Jurkat, Clone E6-1 (cell line): ENCODE results near the gene IFT25.

Experiments
- DNase-seq: peaks from one replicate; pipeline ENCODE4 v3.0.0-alpha.2; 2011; ENCODE audit warnings: low read depth, low spot score
- H3K4me3 ChIP-seq: 2 replicates; pipeline ENCODE4 v1.5.1; 2011; ENCODE audit warnings: mild to moderate bottlenecking, low read length, control low read depth, moderate library complexity

IFT25 gene

DNA sequence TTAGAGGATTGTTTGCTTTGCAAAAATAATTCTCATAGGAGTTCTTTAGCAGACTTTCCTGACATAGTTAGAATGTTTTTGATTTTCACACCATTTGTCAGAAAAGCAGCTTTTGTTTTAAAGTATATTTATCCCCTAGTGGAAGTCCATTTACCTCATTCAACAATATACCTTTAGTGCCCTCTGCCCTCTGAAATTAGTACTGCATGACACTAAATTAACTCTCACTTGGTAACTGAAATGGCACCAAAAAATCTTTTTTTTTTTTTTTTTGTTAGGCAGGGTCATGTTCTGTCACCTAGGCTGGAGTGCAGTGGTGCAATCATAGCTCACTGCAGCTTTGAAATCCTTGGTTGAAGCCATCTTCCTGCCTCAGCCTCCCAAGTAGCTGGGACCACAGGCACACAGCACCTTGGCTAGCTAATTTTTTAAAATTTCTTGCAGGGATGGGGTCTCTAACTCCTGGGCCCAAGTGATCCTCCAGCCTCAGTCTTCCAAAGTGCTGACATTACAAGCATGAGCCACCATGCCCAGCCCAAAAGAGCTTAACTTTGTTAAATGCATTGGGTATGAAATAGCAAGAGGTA is 14.3 kb upstream of the IFT25 start:
- DNase-seq = peak; percentile 55
- no peak overlapping the region for H3K4me3 ChIP-seq

DNA sequence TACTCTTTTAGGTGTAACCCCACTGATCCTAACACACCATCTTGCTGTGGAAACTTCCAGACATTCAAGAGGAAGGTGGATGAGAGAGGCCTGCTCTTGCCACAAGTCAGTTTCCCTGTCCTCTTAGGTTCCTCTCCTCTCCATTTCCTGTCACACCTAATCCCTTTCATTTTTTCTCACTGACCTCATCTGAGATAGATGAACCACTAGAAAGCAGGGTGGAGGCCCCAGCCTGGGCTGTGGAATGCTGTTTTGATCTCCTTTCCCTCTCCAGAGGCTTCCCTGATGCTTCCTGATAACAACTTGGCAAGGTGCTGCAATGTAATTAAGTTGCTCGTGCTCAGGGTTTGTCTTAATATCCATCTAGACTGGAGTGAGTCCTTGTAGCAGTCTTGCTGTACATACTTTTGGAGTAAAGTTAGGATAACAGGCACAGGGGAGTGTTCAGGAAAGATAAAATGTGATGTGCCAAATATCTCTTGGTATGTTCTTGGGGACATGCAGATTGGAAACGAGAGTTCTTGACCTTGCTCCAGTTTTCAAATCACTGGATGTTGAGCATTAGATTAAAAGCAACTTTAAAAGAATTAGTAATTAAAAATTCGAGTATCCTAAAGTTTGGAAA is 11.8 kb upstream of the IFT25 start:
- no peak overlapping the region for H3K4me3 ChIP-seq
- DNase-seq = no peak

DNA sequence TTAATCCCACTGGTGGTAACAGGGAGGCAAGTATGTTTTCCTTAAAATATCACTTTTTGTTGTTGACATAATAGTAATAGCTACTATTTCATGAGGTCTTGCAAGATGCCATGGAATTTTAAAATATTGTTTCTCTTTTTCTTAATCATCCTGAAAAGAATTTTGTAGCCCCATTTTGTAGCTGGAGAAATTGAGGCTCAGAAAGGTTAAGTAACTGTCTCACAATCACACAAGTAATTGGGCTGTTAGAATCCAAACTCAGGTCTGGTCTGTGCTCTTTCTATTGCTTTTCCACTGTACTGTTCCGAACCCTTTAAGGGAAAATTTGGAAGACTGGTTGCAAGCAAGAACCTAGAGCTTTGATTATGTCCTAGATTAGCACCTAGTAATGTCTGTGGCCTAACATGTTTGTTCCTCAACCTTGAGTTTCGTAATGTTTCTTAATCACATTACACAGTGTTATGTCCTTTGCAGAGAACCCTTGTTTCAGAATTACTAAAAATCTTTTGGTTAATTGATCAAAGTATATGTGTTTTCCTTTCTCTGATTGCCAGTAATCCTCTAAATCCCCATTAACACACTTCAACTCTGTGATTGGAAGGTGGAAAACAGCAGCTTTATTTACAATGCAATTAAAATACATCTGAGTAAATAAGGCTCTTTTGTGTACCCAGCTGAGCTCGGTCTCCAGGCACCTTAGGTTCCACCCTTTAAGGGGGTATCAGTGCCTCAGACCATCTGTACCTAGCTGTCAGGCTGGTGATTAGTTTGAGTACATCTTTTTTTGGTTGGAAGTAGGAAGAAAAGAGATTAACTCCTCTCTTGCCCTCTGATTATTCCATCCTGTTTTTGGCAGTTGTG is 11.0 kb upstream of the IFT25 start:
- H3K4me3 ChIP-seq = no peak overlapping the region
- DNase-seq = no peak

DNA sequence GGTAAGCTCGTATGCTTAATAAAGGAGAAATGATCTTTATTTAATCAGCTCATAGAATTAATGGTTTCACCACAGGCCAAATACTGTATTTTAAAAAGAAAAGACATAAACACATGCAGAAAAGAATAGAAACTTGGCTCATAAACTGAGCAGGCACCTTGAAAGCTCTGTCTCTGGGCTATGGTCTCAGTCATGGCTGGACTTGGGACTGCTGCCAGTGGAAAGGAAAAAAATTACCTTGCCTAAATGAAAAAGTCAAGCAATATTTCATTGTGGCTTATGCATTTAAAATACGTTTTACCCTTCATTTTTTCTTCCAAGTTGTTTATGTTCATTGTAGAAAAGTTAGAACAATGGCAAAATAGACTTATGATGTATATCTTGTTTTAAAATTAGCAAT is 8.6 kb upstream of the IFT25 start:
- DNase-seq = no peak

DNA sequence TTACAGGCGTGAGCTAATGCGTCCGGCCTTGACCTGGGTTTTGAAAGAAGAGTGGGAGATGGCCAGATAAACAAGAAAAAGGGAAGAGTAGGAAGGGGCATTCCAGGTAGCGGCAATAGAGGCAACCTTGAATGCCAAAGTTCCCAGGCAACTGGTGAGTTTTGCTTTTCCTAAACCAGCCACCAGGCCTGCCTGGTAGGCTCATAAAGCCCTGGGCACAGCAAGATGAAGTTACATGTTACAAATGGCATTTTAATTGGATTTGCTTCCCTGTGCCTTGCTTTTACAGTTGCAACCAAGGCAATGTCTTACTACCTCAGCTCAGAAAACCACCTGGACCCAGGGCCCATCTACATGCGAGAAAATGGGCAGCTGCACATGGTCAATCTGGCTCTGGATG is 6.2 kb upstream of the IFT25 start:
- DNase-seq = no peak
- H3K4me3 ChIP-seq = no peak overlapping the region

More for the DNA sequence above, 8.6 kb upstream of the IFT25 start:
- H3K4me3 ChIP-seq = no peak overlapping the region

DNA sequence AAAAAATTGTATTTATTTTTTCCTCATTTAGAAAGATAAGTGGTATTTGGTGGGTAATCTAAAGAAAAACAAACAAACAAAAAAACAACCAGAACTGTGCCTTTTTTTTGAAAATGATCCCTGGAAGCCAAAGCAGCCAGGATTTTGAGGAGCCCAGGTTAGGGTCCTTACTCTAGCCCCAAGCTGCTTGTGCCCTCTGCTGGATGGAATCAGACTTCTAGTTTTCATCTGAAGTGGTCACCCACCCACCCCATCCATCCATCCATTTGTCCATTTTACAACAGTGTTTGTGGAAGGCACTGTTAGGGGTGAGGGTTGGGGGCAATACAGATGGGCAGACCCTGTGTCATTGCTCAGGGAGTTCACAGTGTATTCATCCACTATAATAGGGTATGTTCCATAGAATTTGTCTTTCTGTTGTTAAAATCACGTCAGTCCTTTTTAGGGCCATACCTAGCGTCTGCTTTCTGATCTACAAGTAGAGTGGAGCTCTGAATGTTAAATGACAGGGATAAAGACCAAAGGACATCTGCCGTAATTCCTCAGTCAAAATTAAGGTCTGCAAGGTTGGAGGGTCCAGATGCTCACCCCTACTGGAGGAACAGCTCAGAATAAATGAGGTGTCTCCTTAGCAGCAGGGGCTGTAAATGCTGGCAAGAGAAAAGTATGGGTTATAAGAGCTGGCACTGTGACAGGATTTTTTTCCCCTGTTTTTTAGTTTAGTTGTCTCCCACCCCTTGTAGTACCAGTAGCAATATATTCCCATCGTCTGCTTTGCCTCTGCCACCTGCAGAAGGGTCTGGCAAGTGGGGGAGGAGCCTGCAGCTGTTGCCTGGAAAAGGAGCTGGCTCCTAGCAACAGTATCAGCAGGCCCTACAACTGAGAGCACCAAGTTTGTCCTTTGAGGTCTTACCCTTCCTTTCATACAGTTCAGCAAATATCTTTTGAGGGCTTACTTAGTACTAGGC is 3.8 kb upstream of the IFT25 start:
- peak; percentile 27 for DNase-seq
- H3K4me3 ChIP-seq = no peak overlapping the region

DNA sequence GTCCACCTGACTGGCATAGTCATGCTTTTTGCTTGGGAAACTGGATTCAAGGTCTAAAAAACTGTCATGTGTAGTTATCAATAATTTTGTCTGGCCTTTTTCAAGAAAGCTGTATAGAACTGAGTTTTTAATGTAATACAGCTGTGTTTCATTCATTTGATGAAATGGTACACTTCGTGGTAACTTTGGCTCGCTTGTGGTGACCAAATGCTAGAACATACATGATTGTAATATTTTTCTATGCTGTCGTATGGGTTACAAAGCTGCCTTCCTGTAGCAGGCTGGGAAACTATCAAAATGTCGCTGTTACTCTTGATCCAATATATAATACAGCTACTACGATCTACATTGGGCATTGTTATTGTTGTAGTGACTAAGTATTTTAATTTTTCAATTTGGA is 2.8 kb upstream of the IFT25 start:
- DNase-seq = no peak

DNA sequence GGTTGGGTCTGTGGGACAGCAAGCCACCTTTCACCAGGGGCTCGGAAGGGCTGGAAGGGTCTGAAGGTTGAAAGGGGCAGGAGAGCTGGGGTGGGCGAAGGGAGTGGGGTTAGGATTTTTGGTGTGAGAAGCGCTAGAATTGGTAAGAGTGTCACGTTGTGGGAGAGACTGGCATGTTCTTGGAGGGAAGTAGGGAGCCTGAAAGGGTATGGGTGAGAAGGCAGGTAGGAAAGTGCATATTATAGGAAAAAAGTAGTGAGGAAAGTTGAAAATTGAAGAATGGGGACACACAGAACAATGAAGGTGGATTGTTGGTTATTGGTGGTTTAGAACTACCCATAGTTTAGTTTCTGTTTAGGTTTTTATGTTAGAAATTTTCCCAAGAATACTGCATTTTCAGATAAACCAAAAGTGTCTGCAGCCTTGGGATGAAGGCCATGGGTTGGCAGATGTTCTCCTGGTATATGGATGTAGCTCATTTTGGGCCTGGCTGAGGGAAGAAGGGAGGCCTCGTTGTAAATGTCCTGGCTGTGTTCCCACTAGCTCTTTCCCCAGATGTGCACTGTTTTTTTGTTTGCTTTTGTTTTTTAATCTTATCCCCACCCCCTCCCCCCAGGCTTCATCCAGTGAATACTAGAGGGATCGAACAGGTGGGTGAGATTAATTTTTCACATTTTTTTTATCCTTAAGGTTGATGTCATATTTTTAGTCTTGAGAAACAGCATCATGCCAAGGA is 1.8 kb upstream of the IFT25 start:
- DNase-seq = no peak
- peak overlapping the region; percentile 70 for H3K4me3 ChIP-seq

More for the DNA sequence above, 2.8 kb upstream of the IFT25 start:
- no peak overlapping the region for H3K4me3 ChIP-seq

DNA sequence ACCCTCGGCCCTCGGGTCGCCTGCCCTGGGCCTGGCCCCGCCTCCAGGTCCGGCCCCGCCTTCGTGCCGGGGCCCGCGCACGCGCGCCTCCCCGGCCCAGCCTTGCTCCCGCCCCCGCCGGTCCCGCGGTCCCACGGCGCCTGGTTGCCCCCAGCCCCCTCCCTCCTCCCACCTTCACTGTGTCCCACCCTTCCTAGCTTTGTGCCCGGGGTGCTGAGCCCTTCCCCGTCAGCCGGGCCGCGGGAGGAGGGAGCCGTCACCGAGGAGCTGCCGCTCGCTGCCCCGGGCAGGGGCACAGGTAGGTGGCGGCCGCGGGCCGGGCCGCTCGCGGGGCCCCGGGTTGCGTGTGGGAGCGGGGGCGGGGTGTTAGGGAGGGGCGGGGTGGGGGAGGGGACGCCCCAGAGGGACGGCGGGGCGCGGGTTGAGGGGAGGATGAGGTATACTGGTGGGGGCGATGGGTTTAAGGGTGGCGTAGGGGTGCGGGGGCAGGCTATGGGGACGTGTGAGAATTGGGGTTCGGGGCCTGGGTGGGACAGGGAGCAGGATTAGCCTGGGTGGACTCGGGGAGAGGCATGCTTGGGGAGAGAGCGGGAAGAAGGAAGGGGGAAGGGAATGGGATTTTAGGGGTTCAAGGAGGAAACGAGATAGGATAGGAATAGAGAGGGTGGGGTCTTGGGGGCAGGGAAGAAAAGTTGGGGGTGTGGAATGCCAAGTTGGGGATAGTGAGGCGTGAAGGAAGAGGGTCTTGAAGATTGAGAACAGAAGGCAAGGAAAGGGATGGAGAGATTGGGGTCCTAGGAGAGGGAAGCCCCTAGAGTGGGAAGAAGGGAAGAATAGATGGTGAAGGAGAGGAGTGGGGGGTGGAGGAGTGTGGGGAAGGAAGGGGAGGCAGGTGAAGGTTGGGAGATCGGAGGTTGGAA is 1.0 kb upstream of the IFT25 start, which contains the start of gene LRRC42:
TSS of gene LRRC42 (plus strand) at position 99 of the 920 bp plus-strand sequence. CDS start 5,650 bp downstream, outside the sequence.
- H3K4me3 ChIP-seq = peak within 1 kb of the TSS; percentile 70
- no peak for DNase-seq

DNA sequence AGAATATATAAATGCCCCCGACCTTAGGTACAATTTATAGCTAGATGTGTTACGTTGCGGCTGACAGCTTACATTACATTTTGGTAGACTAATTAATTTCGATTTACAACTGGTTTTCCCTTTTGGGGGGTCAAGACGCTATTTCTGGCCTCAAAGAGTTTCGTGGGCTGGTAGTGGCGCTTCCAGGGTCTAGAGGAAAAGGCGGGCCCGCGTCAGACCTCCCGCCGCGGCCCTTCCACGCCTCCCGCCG is 391 bp downstream of the IFT25 start:
- no peak for DNase-seq
- peak overlapping the region; percentile 70 for H3K4me3 ChIP-seq

DNA sequence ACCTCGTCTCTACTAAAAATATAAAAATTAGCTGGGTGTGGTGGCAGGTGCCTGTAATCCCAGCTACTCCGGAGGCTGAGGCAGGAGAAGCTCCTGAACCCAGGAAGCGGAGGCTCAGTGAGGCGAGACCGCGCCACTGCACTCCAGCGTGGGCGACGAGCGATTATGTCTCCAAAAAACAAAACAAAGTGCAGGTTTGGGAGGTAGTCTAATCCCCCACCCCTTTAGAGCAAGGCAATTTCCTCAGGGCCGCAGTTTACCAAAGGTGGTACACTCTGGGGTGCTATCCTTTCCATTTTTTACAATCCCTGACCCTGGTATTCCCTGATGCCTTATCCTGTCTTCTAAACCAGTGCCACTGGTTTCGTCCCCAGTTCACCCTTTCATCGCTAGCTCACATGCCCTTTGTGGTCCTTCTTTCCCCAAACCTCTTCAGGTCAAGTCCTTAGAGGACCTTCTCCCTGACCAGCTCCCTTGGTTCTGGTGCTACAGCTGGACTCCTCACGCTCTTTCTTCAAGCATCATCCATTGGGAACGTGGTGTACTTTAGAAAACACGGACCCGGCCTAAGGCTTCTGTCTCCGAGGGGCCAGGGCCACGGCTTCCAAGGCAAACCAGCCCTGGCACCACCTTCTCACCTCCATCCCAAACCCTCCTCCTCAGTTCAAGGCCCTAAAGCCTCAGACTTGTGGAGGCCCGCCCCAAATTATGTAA is 873 bp downstream of the IFT25 start:
- H3K4me3 ChIP-seq = peak overlapping the region; percentile 70
- no peak for DNase-seq

DNA sequence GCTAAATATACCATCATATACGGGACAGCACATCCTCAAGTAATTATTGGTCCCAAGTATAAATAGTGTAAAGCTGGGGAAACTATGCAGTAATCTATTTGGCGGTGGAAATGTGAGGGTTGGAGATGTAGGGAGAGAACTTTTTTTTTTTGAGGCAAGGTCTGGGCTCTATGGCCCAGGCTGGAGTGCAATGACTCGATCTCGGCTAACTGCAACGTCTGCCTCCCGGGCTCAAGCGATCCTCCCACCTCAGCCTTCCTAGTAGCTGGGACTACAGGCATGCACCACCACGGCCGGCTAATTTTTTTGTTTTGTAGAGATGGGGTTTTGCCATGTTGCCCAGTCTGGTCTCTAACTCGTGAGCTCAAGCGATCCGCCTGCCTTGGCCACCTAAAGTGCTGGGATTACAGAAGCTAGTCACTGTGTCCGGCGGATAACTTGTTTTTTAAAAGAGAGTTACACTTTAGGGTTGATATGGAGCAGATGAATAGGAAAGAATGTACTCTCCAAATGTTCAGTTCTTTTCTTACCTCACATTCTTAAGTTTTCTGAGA is 1.9 kb downstream of the IFT25 start:
- DNase-seq = no peak
- H3K4me3 ChIP-seq = no peak overlapping the region

DNA sequence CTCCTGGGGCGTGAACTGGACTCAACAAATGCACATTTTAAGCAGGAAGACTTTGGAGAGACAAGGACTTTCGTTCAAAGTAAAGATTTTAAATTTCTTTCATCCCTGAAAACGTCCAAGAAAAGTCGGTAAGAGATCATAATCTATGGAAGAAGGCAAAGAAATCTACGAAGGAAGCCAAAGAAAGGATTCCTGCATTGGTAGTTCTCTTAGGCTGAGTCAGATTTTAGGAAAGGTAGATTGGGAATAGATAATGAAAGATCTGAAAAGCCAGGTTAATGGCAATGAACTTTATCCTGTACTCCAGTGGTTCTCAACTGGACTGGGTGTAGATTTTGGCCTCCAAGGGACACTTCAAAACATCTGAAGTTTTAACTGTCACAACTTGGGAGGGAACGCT is 2.4 kb downstream of the IFT25 start:
- DNase-seq = no peak

DNA sequence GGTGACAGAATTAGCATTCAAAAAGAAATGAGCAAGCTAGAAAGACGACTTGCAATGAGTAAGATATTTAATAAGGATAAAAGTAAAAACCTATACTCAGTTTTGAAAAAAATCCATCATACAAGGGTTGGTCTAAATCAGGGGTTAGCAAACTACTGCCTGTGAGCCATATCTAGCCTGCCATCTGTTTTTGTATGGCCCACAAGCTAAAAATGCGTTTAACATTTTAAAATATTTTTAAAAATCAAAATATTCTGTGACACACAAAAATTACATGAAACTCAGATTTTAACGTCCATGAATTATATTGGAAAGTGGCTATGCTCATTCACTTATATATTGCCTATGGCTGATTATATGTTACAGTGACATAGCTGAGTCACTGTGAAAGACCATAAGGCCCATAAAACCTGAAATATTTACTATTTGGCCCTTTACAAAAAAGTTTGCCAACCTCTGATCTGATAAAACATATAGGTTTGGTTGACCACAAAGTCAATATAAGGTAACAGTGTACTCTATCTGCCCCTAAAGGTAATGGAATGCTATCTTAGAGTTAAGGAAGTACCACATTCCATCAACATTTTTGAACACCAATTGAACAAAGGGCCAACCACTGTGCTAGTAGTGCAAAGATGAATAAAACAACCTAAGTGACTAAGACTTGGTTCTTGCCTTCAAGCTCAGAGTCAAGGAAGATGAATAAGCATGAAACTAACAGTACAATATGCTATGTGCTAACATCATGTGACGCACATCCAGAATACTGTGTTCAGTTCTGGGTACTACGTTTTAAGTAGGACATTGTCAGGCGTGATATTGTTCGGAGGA is 3.2 kb downstream of the IFT25 start:
- DNase-seq = no peak
- H3K4me3 ChIP-seq = no peak overlapping the region

More for the DNA sequence above, 2.4 kb downstream of the IFT25 start:
- H3K4me3 ChIP-seq = no peak overlapping the region

DNA sequence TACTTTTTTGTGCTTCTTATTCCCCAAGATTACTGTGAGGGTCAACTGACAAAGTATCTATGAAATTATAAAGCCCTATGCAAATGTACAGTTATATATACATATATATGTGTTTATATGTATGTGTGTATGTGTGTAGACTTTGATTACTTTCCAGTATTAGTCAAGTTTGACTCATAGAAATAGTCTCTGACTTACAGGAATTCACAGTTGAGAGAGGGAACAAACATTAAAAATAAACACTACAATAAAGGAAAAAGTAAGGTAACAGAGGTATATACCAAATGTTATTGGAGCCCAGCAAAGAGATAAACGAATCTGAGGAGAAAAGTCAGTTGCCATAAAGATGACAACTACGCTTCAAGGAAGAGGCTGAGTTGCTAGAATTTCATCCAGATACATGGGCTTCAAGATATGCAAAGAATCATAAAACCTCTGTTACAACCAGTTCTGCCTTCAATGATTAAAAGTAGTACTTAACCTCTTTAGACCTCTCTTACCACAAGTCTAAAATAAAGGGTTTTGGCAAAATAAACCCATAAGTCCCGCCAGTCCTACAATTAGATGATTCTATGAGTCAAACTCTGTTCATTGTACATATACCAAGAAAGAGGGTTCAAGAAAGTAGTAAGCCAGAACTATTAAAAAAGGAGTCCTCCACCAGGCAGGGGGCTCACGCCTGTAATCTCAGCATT is 7.2 kb downstream of the IFT25 start:
- H3K4me3 ChIP-seq = no peak overlapping the region
- DNase-seq = no peak
